Measurements from ENCODE around the gene CITED4.

Gene CITED4

GRCh38 chr1:40820251-40820797 is 41.8 kb downstream of the CITED4 start:
- Histone ChIP-seq H3K9me3 (ENCODE audit: control insufficient read depth, insufficient read depth, low read length) (no peaks in the 10 kb centered on the region), H3K4me1 (ENCODE audit: control insufficient read depth, insufficient read depth, low read length) (peaks cover 17% of the 10 kb centered on the region), H3K9ac (ENCODE audit: low read depth, low read length) (no peak overlapping the region), H3K27me3 (ENCODE audit: control insufficient read depth, insufficient read depth, low read length) (peaks cover 21% of the 10 kb centered on the region), H3K27ac (ENCODE audit: low read depth, low read length) (no peak overlapping the region), H3K4me3 (ENCODE audit: low read depth, low read length) (no peak overlapping the region), H3K36me3 (ENCODE audit: control insufficient read depth, insufficient read depth, low read length) (no peaks in the 10 kb centered on the region)

GRCh38 chr1:40819101-40819500 is 43.1 kb downstream of the CITED4 start:
- H3K4me3 ChIP-seq (ENCODE audit: low read depth, low read length), result peak overlapping the region; percentile 70; the same call in 1 of the 2 replicates
- H3K9ac ChIP-seq (ENCODE audit: low read depth, low read length), result no peak overlapping the region
- H3K4me1 ChIP-seq (ENCODE audit: control insufficient read depth, insufficient read depth, low read length), result peaks cover 7% of the 10 kb centered on the region; the same call in 1 of the 2 replicates

GRCh38 chr1:40818264-40818961 is 43.8 kb downstream of the CITED4 start:
- Histone ChIP-seq H3K27ac (ENCODE audit: low read depth, low read length) (no peak overlapping the region), H3K4me3 (ENCODE audit: low read depth, low read length) (peak overlapping the region; percentile 70)

More at GRCh38 chr1:40819101-40819500, 43.1 kb downstream of the CITED4 start:
- no peaks in the 10 kb centered on the region for H3K9me3 ChIP-seq (ENCODE audit: control insufficient read depth, insufficient read depth, low read length)
- no peaks in the 10 kb centered on the region for H3K36me3 ChIP-seq (ENCODE audit: control insufficient read depth, insufficient read depth, low read length)
- no peak overlapping the region for H3K27ac ChIP-seq (ENCODE audit: low read depth, low read length)
- H3K27me3 ChIP-seq (ENCODE audit: control insufficient read depth, insufficient read depth, low read length), result peaks cover 21% of the 10 kb centered on the region

GRCh38 chr1:40817791-40818263 is 44.3 kb downstream of the CITED4 start:
- no peak overlapping the region for H3K27ac ChIP-seq (ENCODE audit: low read depth, low read length)
- no peaks in the 10 kb centered on the region for H3K9me3 ChIP-seq (ENCODE audit: control insufficient read depth, insufficient read depth, low read length)
- H3K36me3 ChIP-seq (ENCODE audit: control insufficient read depth, insufficient read depth, low read length), result no peaks in the 10 kb centered on the region
- no peak overlapping the region for H3K9ac ChIP-seq (ENCODE audit: low read depth, low read length)
- peaks cover 21% of the 10 kb centered on the region for H3K27me3 ChIP-seq (ENCODE audit: control insufficient read depth, insufficient read depth, low read length)
- peaks cover 7% of the 10 kb centered on the region; the same call in 1 of the 2 replicates for H3K4me1 ChIP-seq (ENCODE audit: control insufficient read depth, insufficient read depth, low read length)
- H3K4me3 ChIP-seq (ENCODE audit: low read depth, low read length), result peak overlapping the region; percentile 70

More at GRCh38 chr1:40818264-40818961, 43.8 kb downstream of the CITED4 start:
- H3K27me3 ChIP-seq (ENCODE audit: control insufficient read depth, insufficient read depth, low read length), result peaks cover 21% of the 10 kb centered on the region
- H3K4me1 ChIP-seq (ENCODE audit: control insufficient read depth, insufficient read depth, low read length), result peaks cover 7% of the 10 kb centered on the region; the same call in 1 of the 2 replicates
- H3K36me3 ChIP-seq (ENCODE audit: control insufficient read depth, insufficient read depth, low read length), result no peaks in the 10 kb centered on the region
- no peaks in the 10 kb centered on the region for H3K9me3 ChIP-seq (ENCODE audit: control insufficient read depth, insufficient read depth, low read length)
- no peak overlapping the region for H3K9ac ChIP-seq (ENCODE audit: low read depth, low read length)

- peaks cover 7% of the 10 kb centered on the region; the same call in 1 of the 2 replicates for H3K4me1 ChIP-seq (ENCODE audit: control insufficient read depth, insufficient read depth, low read length)
- no peak overlapping the region for H3K27ac ChIP-seq (ENCODE audit: low read depth, low read length)
- H3K9ac ChIP-seq (ENCODE audit: low read depth, low read length), result no peak overlapping the region
- H3K36me3 ChIP-seq (ENCODE audit: control insufficient read depth, insufficient read depth, low read length), result no peaks in the 10 kb centered on the region
- no peaks in the 10 kb centered on the region for H3K9me3 ChIP-seq (ENCODE audit: control insufficient read depth, insufficient read depth, low read length)
- no peak overlapping the region for H3K4me3 ChIP-seq (ENCODE audit: low read depth, low read length)
- H3K27me3 ChIP-seq (ENCODE audit: control insufficient read depth, insufficient read depth, low read length), result peaks cover 21% of the 10 kb centered on the region
Measured at GRCh38 chr1:40815420-40815819, 46.7 kb downstream of the CITED4 start.
